GM19351 (cell line): ENCODE data around the gene CSNK2A3.
"Not testable (repeated sequence)": the region's sequence is repeated elsewhere in the genome, so short reads cannot be mapped to it uniquely, and the experiment has no call there.

ENCODE experiments used
- ATAC-seq: cut with Tn5 transposase; IDR thresholded peaks from one replicate; pipeline ENCODE4 v1.9.1; 2021; ENCODE audit warnings: mild to moderate bottlenecking, moderate library complexity; ENCODE audit not compliant: unreplicated experiment

The CSNK2A3 gene

GRCh38 chr11:11352878-11353277 is at the start of gene CSNK2A3:
Gene CSNK2A3, minus strand, starts transcription at chr11:11353250. Its CDS starts 131 bp downstream, at chr11:11353119.
- not testable (repeated sequence) for ATAC-seq

GRCh38 chr11:11401960-11402535 is 49.0 kb upstream of the CSNK2A3 start:
- ATAC-seq, result no peak

- ATAC-seq, result no peak
Measured at GRCh38 chr11:11400635-11401232, 47.7 kb upstream of the CSNK2A3 start.

GRCh38 chr11:11400121-11400520 is 47.1 kb upstream of the CSNK2A3 start:
- ATAC-seq, result no peak

- ATAC-seq, result no peak
Measured at GRCh38 chr11:11397781-11398180, 44.7 kb upstream of the CSNK2A3 start.

GRCh38 chr11:11397036-11397415 is 44.0 kb upstream of the CSNK2A3 start:
- no peak for ATAC-seq

- no peak for ATAC-seq
Measured at GRCh38 chr11:11396301-11397035, 43.4 kb upstream of the CSNK2A3 start.

- ATAC-seq, result no peak
Measured at GRCh38 chr11:11395126-11395525, 42.1 kb upstream of the CSNK2A3 start.

- ATAC-seq, result no peak
Measured at GRCh38 chr11:11394241-11394640, 41.2 kb upstream of the CSNK2A3 start.

GRCh38 chr11:11391796-11392463 is 38.9 kb upstream of the CSNK2A3 start:
- ATAC-seq, result no peak

- ATAC-seq, result no peak
Measured at GRCh38 chr11:11391169-11391568, 38.1 kb upstream of the CSNK2A3 start.

GRCh38 chr11:11390068-11390771 is 37.2 kb upstream of the CSNK2A3 start:
- ATAC-seq, result no peak

- no peak for ATAC-seq
Measured at GRCh38 chr11:11389238-11389637, 36.2 kb upstream of the CSNK2A3 start.

GRCh38 chr11:11387622-11388305 is 34.7 kb upstream of the CSNK2A3 start:
- no peak for ATAC-seq

GRCh38 chr11:11387207-11387606 is 34.2 kb upstream of the CSNK2A3 start:
- ATAC-seq, result no peak

GRCh38 chr11:11384829-11385228 is 31.8 kb upstream of the CSNK2A3 start:
- no peak for ATAC-seq

GRCh38 chr11:11383995-11384394 is 30.9 kb upstream of the CSNK2A3 start:
- ATAC-seq, result no peak

- no peak for ATAC-seq
Measured at GRCh38 chr11:11382858-11383532, 29.9 kb upstream of the CSNK2A3 start.

- ATAC-seq, result no peak
Measured at GRCh38 chr11:11381471-11382105, 28.5 kb upstream of the CSNK2A3 start.
